ENCODE results near the gene SP8. TPM values are rescaled to one million over a fixed set of nuclear protein-coding genes. Genes with fewer than 3 reads are reported as not detected.

Gene SP8
- total RNA-seq, 1 donor from 2014 or later = not detected

GRCh38 chr7:20788420-20788990, 1.8 kb upstream of the SP8 start:
- Mint-ChIP-seq H3K4me3 (ENCODE audit: unreplicated experiment) (no peak overlapping the region), H3K36me3 (ENCODE audit: unreplicated experiment) (no peaks in the 10 kb centered on the region), H3K9me3 (ENCODE audit: unreplicated experiment) (no peaks in the 10 kb centered on the region), H3K27me3 (ENCODE audit: unreplicated experiment) (peaks cover 81% of the 10 kb centered on the region), H3K27ac (ENCODE audit: unreplicated experiment) (no peak overlapping the region), H3K4me1 (ENCODE audit: unreplicated experiment) (peaks cover 26% of the 10 kb centered on the region)
- no peak for TF ChIP-seq CTCF (IDR thresholded peaks at IDR 0.05)
- DNase-seq (ENCODE audit: extremely low spot score, unreplicated experiment) = no peak

GRCh38 chr7:20787660-20788419, 1.2 kb upstream of the SP8 start:
- peaks cover 81% of the 10 kb centered on the region for H3K27me3 Mint-ChIP-seq (ENCODE audit: unreplicated experiment)
- no peak overlapping the region for H3K27ac Mint-ChIP-seq (ENCODE audit: unreplicated experiment)

GRCh38 chr7:20786421-20786778, 286 bp downstream of the SP8 start:
- H3K4me1 Mint-ChIP-seq (ENCODE audit: unreplicated experiment) = peaks cover 27% of the 10 kb centered on the region
- no peaks in the 10 kb centered on the region for H3K36me3 Mint-ChIP-seq (ENCODE audit: unreplicated experiment)
- H3K9me3 Mint-ChIP-seq (ENCODE audit: unreplicated experiment) = no peaks in the 10 kb centered on the region
- TF ChIP-seq CTCF (IDR thresholded peaks at IDR 0.05) = no peak
- DNase-seq (ENCODE audit: extremely low spot score, unreplicated experiment) = no peak
- peaks cover 80% of the 10 kb centered on the region for H3K27me3 Mint-ChIP-seq (ENCODE audit: unreplicated experiment)
- peak overlapping the region; percentile 66 for H3K4me3 Mint-ChIP-seq (ENCODE audit: unreplicated experiment)
- H3K27ac Mint-ChIP-seq (ENCODE audit: unreplicated experiment) = no peak overlapping the region

More at GRCh38 chr7:20787660-20788419, 1.2 kb upstream of the SP8 start:
- DNase-seq (ENCODE audit: extremely low spot score, unreplicated experiment) = no peak
- TF ChIP-seq CTCF (IDR thresholded peaks at IDR 0.05) = no peak
- no peaks in the 10 kb centered on the region for H3K36me3 Mint-ChIP-seq (ENCODE audit: unreplicated experiment)
- peaks cover 27% of the 10 kb centered on the region for H3K4me1 Mint-ChIP-seq (ENCODE audit: unreplicated experiment)
- H3K4me3 Mint-ChIP-seq (ENCODE audit: unreplicated experiment) = peak overlapping the region; percentile 60
- no peaks in the 10 kb centered on the region for H3K9me3 Mint-ChIP-seq (ENCODE audit: unreplicated experiment)

GRCh38 chr7:20786049-20786412, 655 bp downstream of the SP8 start:
- TF ChIP-seq CTCF (IDR thresholded peaks at IDR 0.05) = no peak
- Mint-ChIP-seq H3K4me1 (ENCODE audit: unreplicated experiment) (peaks cover 27% of the 10 kb centered on the region), H3K27ac (ENCODE audit: unreplicated experiment) (no peak overlapping the region), H3K27me3 (ENCODE audit: unreplicated experiment) (peaks cover 79% of the 10 kb centered on the region), H3K9me3 (ENCODE audit: unreplicated experiment) (no peaks in the 10 kb centered on the region), H3K36me3 (ENCODE audit: unreplicated experiment) (no peaks in the 10 kb centered on the region), H3K4me3 (ENCODE audit: unreplicated experiment) (peak overlapping the region; percentile 66)
- DNase-seq (ENCODE audit: extremely low spot score, unreplicated experiment) = no peak

- H3K4me1 Mint-ChIP-seq (ENCODE audit: unreplicated experiment) = peaks cover 27% of the 10 kb centered on the region
- no peaks in the 10 kb centered on the region for H3K36me3 Mint-ChIP-seq (ENCODE audit: unreplicated experiment)
- TF ChIP-seq CTCF (IDR thresholded peaks at IDR 0.05) = no peak
- no peak overlapping the region for H3K27ac Mint-ChIP-seq (ENCODE audit: unreplicated experiment)
- no peaks in the 10 kb centered on the region for H3K9me3 Mint-ChIP-seq (ENCODE audit: unreplicated experiment)
- DNase-seq (ENCODE audit: extremely low spot score, unreplicated experiment) = no peak
- peaks cover 80% of the 10 kb centered on the region for H3K27me3 Mint-ChIP-seq (ENCODE audit: unreplicated experiment)
- peak overlapping the region; percentile 66 for H3K4me3 Mint-ChIP-seq (ENCODE audit: unreplicated experiment)
Observed at GRCh38 chr7:20785157-20786048, 1.3 kb downstream of the SP8 start.
